GM10266 (cell line): ENCODE data around the gene KLHL8.
"Not testable (repeated sequence)": the region's sequence is repeated elsewhere in the genome, so short reads cannot be mapped to it uniquely, and the experiment has no call there.

ENCODE experiments used
- DNase-seq: peaks from one replicate; pipeline ENCODE4 v3.0.0; 2012; ENCODE audit errors: extremely low spot score
- CTCF ChIP-seq: IDR thresholded peaks from 2 replicates; pipeline ENCODE4 v1.5.1; 2012; ENCODE audit warnings: mild to moderate bottlenecking, low read depth; ENCODE audit not compliant: control insufficient read depth, insufficient read depth; ENCODE audit errors: missing control alignments

Gene KLHL8

GRCh38 chr4:87229979-87230378, 9.6 kb upstream of the KLHL8 start:
- TF ChIP-seq CTCF: no peak
- no peak for DNase-seq

- TF ChIP-seq CTCF: no peak
- no peak for DNase-seq
These were observed 7.9 kb upstream of the KLHL8 start for GRCh38 chr4:87228262-87228860.

GRCh38 chr4:87227751-87228151, 7.3 kb upstream of the KLHL8 start:
- no peak for DNase-seq
- no peak for TF ChIP-seq CTCF

GRCh38 chr4:87225936-87226335, 5.5 kb upstream of the KLHL8 start:
- no peak for DNase-seq
- TF ChIP-seq CTCF: no peak

GRCh38 chr4:87224141-87224923, 3.9 kb upstream of the KLHL8 start:
- no peak for TF ChIP-seq CTCF
- DNase-seq: no peak

- TF ChIP-seq CTCF: peak; percentile 36
- peak; percentile 51 for DNase-seq
These were observed 755 bp downstream of the KLHL8 start for GRCh38 chr4:87219632-87220093.

GRCh38 chr4:87217235-87217763, 3.1 kb downstream of the KLHL8 start:
- DNase-seq: not testable (repeated sequence)
